ENCODE measurements around the gene COL4A2. TPM values are rescaled to one million over a fixed set of nuclear protein-coding genes. Genes with fewer than 3 reads are reported as not detected.
A peak's percentile ranks its signal among the peaks of the same experiment; 100 is the strongest.

The COL4A2 gene
- total RNA-seq, 4 donors from 2014 or later, result 56.6 to 139 (median 89.1) TPM

DNA sequence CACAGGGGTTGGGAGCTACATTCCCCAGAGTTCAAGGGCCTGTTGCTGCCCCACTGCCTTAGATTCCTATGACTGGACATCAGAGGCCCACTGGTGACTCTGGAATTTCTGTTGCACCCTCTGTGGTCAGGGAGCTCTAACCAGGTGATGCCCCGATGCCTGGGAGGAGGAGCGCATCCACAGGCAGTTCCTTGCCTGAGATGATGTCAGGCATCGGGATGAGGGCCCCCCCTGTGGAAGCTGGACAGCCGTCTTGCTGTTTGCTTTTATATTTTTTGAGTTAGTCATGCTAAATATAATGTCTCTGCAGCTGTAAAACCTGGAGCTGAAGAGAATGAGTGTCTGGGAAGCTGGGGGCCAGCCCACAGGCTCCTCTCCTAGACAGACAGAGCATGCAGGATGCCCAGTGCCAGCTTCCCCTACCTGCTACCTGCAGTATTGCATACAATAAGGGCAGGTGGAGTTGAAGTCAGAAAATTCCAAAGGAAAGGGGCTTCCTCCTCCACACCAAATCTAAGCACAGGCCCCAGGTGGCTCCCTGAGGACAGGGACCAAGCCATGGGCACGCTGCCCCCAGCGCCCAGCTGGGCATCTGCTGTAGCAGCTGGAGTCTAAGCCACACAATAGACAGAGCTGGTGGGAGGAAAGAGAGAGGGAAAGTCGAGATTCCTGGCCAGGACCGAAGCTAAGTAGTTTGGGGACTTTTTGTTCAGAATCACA, 16.2 kb downstream of the COL4A2 start:
- Histone ChIP-seq H3K9me3 (no peaks in the 10 kb centered on the region), H3K4me1 (peaks cover 0 to 9% (median 0%) of the 10 kb centered on the region in 4 donors), H3K36me3 (no peaks in the 10 kb centered on the region), H3K27ac (peak overlapping the region in 2 of 4 donors; percentile 25 to 28), H3K4me3 (no peak overlapping the region), H3K27me3 (no peaks in the 10 kb centered on the region)
- TF ChIP-seq POLR2A (IDR thresholded peaks at IDR 0.05), result no peak
- TF ChIP-seq, protein P1, sequence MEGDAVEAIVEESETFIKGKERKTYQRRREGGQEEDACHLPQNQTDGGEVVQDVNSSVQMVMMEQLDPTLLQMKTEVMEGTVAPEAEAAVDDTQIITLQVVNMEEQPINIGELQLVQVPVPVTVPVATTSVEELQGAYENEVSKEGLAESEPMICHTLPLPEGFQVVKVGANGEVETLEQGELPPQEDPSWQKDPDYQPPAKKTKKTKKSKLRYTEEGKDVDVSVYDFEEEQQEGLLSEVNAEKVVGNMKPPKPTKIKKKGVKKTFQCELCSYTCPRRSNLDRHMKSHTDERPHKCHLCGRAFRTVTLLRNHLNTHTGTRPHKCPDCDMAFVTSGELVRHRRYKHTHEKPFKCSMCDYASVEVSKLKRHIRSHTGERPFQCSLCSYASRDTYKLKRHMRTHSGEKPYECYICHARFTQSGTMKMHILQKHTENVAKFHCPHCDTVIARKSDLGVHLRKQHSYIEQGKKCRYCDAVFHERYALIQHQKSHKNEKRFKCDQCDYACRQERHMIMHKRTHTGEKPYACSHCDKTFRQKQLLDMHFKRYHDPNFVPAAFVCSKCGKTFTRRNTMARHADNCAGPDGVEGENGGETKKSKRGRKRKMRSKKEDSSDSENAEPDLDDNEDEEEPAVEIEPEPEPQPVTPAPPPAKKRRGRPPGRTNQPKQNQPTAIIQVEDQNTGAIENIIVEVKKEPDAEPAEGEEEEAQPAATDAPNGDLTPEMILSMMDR (IDR thresholded peaks at IDR 0.05), result no peak
- DNase-seq, result no peak

DNA sequence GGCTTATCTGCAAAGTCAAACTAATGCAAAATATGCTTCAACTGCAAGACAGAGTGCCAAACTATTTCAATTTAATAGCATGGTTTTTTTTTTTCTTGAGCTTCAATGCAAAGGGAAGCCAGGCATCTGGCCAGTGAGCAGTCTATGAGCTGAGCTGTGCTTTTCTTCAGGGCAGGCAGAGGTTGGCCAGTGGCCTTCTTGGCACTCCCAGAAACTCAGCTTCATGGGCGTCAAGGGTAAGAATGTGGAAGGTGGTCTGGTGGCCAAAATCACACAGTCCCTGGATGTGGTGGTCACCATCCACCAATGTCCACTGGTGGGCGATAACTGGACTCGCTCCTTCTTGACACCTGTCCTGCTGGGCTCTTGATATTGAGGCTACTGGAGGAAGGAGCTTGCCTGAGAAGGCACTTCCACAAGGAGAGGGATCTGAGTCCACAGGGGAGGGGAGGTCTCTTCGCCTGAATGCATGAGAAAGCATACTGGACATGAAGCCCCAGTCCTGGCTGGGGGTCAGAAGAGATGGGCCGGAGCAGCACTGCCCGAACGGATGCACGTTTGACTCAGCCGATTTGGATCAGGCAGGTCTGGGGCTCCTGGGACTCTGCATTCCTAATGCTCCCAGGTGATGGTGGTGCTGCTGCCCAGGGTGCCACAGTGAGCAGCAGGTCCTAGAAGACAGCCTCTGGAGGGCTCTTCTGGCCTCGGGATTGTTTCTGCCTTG, 17.1 kb downstream of the COL4A2 start:
- H3K9me3 ChIP-seq, result no peaks in the 10 kb centered on the region
- no peaks in the 10 kb centered on the region for H3K36me3 ChIP-seq
- peaks cover 0 to 10% (median 0%) of the 10 kb centered on the region in 4 donors for H3K4me1 ChIP-seq
- DNase-seq, result no peak
- TF ChIP-seq POLR2A (IDR thresholded peaks at IDR 0.05), result no peak
- TF ChIP-seq, protein P1 (IDR thresholded peaks at IDR 0.05), result no peak
- H3K4me3 ChIP-seq, result no peak overlapping the region
- H3K27ac ChIP-seq, result peak overlapping the region in 1 of 4 donors; percentile 28
- H3K27me3 ChIP-seq, result no peaks in the 10 kb centered on the region

DNA sequence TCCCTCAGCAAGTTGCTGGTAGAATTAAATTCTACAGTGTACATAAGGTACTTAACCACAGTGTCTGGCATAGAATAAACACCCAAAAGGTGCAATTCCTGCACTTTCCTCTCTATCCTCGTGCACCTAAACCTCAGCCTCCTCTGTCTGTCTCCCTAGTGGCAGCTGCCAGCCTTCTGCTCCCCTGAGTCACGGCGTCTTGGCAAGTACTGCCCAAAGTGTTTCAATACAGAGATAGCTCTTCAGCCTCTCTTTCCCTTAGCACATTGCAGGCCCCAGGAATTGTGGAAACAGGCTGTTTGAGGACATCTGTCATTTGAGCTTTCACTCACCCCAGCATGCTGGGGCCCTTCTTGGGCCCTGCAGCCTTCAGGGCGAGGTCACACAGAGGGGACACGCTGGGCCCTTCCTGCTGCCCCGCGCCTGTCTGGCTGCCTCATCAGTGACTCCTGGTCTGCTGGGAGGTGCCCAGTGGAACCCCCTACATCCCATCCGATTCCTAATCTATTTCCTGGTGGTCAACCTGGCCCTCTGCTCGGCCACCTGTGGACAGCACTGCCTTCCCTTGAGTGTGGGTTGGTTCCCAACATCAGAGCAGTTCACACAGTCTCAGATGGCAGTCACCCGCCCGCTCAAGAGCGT, 19.3 kb downstream of the COL4A2 start:
- Histone ChIP-seq H3K27me3 (no peaks in the 10 kb centered on the region), H3K27ac (peak overlapping the region in 2 of 4 donors; percentile 17 to 73), H3K4me3 (no peak overlapping the region), H3K9me3 (no peaks in the 10 kb centered on the region), H3K36me3 (no peaks in the 10 kb centered on the region), H3K4me1 (peaks cover 0 to 14% (median 0%) of the 10 kb centered on the region in 4 donors)
- TF ChIP-seq, protein P1 (IDR thresholded peaks at IDR 0.05), result no peak
- no peak for TF ChIP-seq POLR2A (IDR thresholded peaks at IDR 0.05)
- no peak for DNase-seq

- H3K4me1 ChIP-seq, result peaks cover 0 to 14% (median 0%) of the 10 kb centered on the region in 4 donors
- H3K9me3 ChIP-seq, result no peaks in the 10 kb centered on the region
- H3K36me3 ChIP-seq, result no peaks in the 10 kb centered on the region
- no peak for TF ChIP-seq POLR2A (IDR thresholded peaks at IDR 0.05)
- TF ChIP-seq, protein P1 (IDR thresholded peaks at IDR 0.05), result no peak
- H3K4me3 ChIP-seq, result no peak overlapping the region
- H3K27me3 ChIP-seq, result no peaks in the 10 kb centered on the region
- DNase-seq, result no peak
- peak overlapping the region in 2 of 4 donors; percentile 17 to 73 for H3K27ac ChIP-seq
Observed at GRCh38 chr13:110327051-110327721, 20.1 kb downstream of the COL4A2 start.

- TF ChIP-seq, protein P1 (IDR thresholded peaks at IDR 0.05), result no peak
- TF ChIP-seq POLR2A (IDR thresholded peaks at IDR 0.05), result no peak
- peaks cover 0 to 14% (median 0%) of the 10 kb centered on the region in 4 donors for H3K4me1 ChIP-seq
Observed at GRCh38 chr13:110328573-110328972, 21.5 kb downstream of the COL4A2 start.

More at GRCh38 chr13:110328573-110328972, 21.5 kb downstream of the COL4A2 start:
- H3K27me3 ChIP-seq, result no peaks in the 10 kb centered on the region
- H3K4me3 ChIP-seq, result no peak overlapping the region
- DNase-seq, result no peak
- H3K27ac ChIP-seq, result peak overlapping the region in 2 of 4 donors; percentile 28 to 73
- no peaks in the 10 kb centered on the region for H3K36me3 ChIP-seq
- no peaks in the 10 kb centered on the region for H3K9me3 ChIP-seq
